ENCODE measurements around the gene TSPYL4.

The TSPYL4 gene

DNA sequence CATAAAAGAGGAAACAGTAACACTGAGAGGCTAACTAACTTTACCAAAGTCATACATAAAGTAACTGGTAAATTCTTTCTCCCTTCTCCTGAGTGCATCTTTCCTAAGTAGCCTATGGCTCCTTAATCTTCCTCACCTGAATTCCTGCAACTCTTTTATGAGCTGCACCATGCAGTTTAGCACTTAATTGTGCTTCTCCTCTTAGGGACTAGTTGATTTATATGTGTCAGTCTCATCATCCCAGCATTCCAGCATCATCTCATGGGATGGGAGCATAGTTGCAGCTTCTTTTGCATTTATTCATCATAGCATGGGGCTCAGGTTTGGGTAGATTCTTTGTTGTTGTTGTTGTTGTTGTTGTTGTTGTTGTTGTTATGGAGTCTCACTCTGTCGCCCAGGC is 29.3 kb upstream of the TSPYL4 start:
- DNase-seq (ENCODE audit: extremely low spot score), result no peak
- ChIA-PET CTCF (interaction anchor here (1.4 to 1.7 kb wide), 2 partner anchors 250 to 278 kb away, joined by 3 to 4 read pairs; no protein-coding TSS in a partner anchor), POLR2A (no interaction called here)
- TF ChIP-seq, protein P1, sequence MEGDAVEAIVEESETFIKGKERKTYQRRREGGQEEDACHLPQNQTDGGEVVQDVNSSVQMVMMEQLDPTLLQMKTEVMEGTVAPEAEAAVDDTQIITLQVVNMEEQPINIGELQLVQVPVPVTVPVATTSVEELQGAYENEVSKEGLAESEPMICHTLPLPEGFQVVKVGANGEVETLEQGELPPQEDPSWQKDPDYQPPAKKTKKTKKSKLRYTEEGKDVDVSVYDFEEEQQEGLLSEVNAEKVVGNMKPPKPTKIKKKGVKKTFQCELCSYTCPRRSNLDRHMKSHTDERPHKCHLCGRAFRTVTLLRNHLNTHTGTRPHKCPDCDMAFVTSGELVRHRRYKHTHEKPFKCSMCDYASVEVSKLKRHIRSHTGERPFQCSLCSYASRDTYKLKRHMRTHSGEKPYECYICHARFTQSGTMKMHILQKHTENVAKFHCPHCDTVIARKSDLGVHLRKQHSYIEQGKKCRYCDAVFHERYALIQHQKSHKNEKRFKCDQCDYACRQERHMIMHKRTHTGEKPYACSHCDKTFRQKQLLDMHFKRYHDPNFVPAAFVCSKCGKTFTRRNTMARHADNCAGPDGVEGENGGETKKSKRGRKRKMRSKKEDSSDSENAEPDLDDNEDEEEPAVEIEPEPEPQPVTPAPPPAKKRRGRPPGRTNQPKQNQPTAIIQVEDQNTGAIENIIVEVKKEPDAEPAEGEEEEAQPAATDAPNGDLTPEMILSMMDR (IDR thresholded peaks at IDR 0.05; ENCODE audit: control extremely low read depth, extremely low read depth, low read depth, missing control alignments), result no peak

DNA sequence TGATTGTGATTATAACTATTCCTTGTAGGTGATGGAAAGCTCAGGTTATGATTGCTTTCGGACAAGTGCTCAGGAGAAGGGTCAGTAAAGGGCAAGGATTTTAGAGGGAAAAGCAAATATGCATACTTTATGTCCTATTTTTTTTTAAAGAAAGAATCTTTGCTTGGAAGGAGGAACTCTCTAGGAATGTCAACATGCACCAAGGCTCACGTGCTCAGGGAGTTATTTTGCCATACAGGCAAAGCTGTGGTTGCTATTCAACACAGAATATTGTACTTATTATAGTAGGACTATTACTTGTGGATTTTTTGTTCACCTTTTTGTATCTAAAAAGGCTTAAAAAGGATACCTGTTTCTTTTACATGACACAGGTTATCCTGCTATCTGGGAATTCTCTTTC is 28.8 kb upstream of the TSPYL4 start:
- ChIA-PET POLR2A (no interaction called here), CTCF (interaction anchor here (1.4 kb wide), 1 partner anchor 251 kb away, joined by 4 read pairs; no protein-coding TSS in a partner anchor)

DNA sequence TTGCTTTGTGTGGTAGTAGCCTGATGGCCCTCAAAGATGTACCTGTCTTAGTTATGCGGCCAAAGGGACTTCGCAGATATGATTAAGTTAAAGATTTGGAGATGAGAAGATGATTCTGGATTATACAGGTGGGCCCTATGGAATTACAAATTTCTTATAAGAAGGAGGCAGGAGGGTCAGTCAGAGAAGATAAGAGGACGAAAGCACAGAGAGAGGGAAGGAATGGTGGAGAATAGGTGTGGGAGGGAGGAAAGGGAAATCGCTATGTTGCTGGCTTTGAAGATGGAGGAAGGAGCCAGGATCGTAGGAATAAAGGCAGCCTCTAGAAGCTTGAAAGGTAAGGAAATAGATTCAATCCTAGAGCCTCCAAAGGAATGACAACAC is 27.1 kb upstream of the TSPYL4 start:
- TF ChIP-seq, protein P1 (IDR thresholded peaks at IDR 0.05; ENCODE audit: control extremely low read depth, extremely low read depth, low read depth, missing control alignments), result no peak
- POLR2A ChIA-PET, result no interaction called here

More for the DNA sequence above, 28.8 kb upstream of the TSPYL4 start:
- no peak for DNase-seq (ENCODE audit: extremely low spot score)
- TF ChIP-seq, protein P1 (IDR thresholded peaks at IDR 0.05; ENCODE audit: control extremely low read depth, extremely low read depth, low read depth, missing control alignments), result no peak

DNA sequence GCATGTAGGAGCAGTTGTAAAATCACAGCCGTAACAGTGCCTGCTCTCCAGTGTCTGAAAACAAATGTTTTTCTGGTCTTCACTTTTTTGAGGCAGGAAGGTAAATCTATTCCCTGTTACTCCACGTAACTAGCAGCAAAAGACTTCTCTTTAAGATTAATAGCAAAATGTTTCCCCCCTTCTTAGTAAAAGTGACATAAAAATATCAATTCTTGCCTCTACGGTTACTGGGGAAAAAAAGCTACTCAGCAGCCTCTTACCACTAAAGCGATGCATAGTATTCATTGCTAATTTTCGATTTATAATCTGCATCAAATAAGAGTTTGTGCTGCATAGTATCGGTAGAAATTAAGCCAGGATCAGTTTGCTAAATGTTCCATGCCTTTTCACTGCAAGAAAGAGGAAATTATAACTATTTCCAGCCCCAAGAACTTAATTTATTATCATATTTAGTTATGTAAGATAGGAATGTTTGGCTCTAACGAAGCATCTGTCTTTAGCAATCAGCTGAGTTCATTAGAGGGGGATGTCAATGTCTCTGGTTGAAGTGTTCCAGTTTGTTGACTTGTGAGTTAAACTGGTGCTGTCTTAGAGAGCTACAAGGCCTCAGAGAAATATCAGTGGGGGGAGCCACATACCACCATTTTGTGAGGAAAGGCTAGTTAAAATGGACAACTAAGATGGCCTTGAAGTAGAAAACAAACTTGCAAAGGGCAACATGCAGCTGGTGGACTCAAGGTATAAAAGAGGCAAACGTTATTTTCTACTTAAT is 26.5 kb upstream of the TSPYL4 start:
- no peak for DNase-seq (ENCODE audit: extremely low spot score)
- ChIA-PET POLR2A (no interaction called here), CTCF (interaction anchor here (0.7 to 5.8 kb wide), 13 partner anchors 7 to 365 kb away, joined by 3 to 52 read pairs (median 4); no protein-coding TSS in a partner anchor)
- TF ChIP-seq, protein P1 (IDR thresholded peaks at IDR 0.05; ENCODE audit: control extremely low read depth, extremely low read depth, low read depth, missing control alignments), result no peak

More for the DNA sequence above, 27.1 kb upstream of the TSPYL4 start:
- DNase-seq (ENCODE audit: extremely low spot score), result no peak
- CTCF ChIA-PET, result interaction anchor here (0.7 to 5.8 kb wide), 6 partner anchors 12 to 364 kb away, joined by 3 to 52 read pairs (median 4); no protein-coding TSS in a partner anchor

DNA sequence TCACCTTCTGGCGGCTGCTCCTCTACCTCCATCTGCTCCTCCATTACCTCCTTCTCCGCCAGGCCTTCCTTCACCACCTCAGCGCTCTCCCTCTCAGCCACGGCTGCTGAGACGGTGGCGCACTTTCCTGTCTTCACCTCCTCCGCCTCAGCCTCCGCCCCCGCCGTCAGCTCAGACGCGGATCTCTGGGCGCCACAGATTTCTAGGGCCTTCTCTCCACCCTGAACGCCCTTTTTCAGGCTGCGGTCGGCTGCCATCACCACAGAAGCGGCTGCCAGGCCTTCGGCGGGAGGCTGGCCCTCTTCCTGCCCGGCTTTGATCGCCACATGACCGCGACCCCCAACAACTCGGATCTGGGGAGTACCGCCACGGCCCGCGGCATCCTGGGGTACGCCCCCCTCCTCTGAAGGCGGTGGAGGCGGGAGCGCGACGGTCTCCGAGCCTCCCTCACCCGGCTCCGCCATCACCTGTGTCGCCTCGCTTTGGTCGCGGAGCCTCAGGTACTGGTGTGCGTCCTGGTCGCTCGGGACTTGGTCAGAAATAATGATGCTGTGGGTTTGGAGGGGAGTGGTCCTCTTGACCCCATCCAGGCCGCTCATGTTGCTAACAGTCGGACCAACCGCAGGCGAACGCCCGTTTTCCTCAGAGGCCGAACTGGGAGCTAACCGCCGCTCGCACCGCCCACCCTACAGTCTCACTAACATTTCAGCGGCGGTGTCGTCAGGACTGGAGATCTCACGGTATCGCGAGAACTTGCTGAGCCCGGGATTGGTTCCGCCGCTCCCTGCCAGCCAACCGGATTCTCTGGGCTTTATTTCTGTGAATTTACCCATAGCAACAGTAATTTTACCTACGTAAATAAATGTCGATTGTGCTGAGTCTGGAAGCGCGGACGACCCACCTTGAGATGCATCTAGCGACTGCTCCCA is 25.6 kb upstream of the TSPYL4 start, which contains the start of gene TSPYL1:
TSPYL1 (minus strand) TSS at position 699 of the 929 bp plus-strand sequence; CDS start at position 599, 100 bp downstream.
- DNase-seq (ENCODE audit: extremely low spot score), result peak; percentile 93
- ChIA-PET POLR2A (interaction anchor here (0.9 kb wide), 1 partner anchor 26 kb away, joined by 4 read pairs; no protein-coding TSS in a partner anchor), CTCF (interaction anchor here (0.9 to 5.8 kb wide), 15 partner anchors 8 to 365 kb away, joined by 3 to 52 read pairs (median 5); partner anchors contain the start of gene TSPYL4)
- TF ChIP-seq, protein P1 (IDR thresholded peaks at IDR 0.05; ENCODE audit: control extremely low read depth, extremely low read depth, low read depth, missing control alignments), result peak; percentile 21

DNA sequence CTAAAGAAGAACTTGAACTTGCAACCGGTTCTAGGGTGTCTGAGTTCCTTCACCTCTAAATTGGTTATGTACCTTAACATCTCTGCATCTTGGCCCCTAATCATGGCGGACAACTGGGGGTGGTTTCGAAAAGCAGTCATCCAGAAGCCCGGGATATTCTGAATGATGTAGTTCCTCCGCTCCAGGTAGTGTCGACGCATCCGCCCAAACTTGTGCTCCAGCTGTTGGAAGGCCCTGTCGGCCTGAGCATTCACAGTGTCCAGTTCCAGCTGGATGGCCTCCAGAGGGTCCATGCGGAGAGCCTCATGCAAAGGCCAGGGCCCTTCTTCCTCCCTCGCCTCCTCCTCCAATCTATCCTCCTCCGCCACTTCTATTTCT is 25.0 kb upstream of the TSPYL4 start:
- ChIA-PET POLR2A (interaction anchor here (0.9 kb wide), 1 partner anchor 26 kb away, joined by 4 read pairs; no protein-coding TSS in a partner anchor), CTCF (interaction anchor here (0.8 to 5.8 kb wide), 13 partner anchors 10 to 284 kb away, joined by 3 to 52 read pairs (median 5); partner anchors contain the start of gene TSPYL4)
- no peak for DNase-seq (ENCODE audit: extremely low spot score)
- TF ChIP-seq, protein P1 (IDR thresholded peaks at IDR 0.05; ENCODE audit: control extremely low read depth, extremely low read depth, low read depth, missing control alignments), result no peak
